ENCODE measurements around the gene MLX.
"Not testable (repeated sequence)": the region's sequence is repeated elsewhere in the genome, so short reads cannot be mapped to it uniquely, and the experiment has no call there.

- not testable (repeated sequence) for TF ChIP-seq CTCF (IDR thresholded peaks at IDR 0.05); EZH2 (IDR thresholded peaks at IDR 0.05; ENCODE audit: borderline replicate concordance, insufficient read depth, low read depth, low read length, poor library complexity, severe bottlenecking)
Measured at GRCh38 chr17:42545755-42546505, 21.0 kb upstream of the MLX start.
